ENCODE results near the gene CRTC2. TPM values are rescaled to one million over a fixed set of nuclear protein-coding genes. Genes with fewer than 3 reads are reported as not detected.

CRTC2 gene

DNA sequence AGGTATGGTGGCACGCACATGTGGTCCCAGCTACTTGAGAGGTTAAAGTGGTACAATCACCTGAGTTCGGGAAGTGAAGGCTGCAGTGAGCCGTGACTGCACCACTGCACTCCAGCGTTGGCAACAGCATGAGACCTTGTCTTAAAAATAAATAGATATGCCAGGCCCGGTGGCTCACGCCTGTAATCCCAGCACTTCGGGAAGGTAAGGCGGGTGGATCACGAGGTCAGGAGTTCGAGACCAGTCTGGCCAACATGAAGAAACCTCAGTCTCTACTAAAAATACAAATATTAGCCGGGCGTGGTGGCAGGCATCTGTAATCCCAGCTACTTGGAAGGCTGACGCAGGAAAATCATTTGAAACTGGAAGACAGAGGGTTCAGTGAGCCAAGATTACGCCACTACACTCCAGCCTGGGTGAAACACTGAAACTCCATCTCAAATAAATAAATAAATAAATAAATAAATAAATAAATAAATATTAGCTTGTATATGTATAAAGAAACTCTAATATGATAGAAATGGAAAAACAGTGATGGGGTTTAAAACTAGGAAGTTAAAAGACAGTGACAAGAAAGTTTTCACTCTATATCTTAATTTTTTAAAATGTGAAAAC is 54.5 kb downstream of the CRTC2 start:
- Histone ChIP-seq H3K4me3 (replicated peaks; ENCODE audit: insufficient read depth, low read length) (no peak overlapping the region), H3K27ac (replicated peaks) (no peak overlapping the region), H3K27me3 (ENCODE audit: insufficient read depth, poor library complexity, severe bottlenecking) (no peaks in the 10 kb centered on the region)
- TF ChIP-seq, protein P1, sequence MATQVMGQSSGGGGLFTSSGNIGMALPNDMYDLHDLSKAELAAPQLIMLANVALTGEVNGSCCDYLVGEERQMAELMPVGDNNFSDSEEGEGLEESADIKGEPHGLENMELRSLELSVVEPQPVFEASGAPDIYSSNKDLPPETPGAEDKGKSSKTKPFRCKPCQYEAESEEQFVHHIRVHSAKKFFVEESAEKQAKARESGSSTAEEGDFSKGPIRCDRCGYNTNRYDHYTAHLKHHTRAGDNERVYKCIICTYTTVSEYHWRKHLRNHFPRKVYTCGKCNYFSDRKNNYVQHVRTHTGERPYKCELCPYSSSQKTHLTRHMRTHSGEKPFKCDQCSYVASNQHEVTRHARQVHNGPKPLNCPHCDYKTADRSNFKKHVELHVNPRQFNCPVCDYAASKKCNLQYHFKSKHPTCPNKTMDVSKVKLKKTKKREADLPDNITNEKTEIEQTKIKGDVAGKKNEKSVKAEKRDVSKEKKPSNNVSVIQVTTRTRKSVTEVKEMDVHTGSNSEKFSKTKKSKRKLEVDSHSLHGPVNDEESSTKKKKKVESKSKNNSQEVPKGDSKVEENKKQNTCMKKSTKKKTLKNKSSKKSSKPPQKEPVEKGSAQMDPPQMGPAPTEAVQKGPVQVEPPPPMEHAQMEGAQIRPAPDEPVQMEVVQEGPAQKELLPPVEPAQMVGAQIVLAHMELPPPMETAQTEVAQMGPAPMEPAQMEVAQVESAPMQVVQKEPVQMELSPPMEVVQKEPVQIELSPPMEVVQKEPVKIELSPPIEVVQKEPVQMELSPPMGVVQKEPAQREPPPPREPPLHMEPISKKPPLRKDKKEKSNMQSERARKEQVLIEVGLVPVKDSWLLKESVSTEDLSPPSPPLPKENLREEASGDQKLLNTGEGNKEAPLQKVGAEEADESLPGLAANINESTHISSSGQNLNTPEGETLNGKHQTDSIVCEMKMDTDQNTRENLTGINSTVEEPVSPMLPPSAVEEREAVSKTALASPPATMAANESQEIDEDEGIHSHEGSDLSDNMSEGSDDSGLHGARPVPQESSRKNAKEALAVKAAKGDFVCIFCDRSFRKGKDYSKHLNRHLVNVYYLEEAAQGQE (IDR thresholded peaks at IDR 0.05; ENCODE audit: insufficient replicate concordance, low read depth) = no peak
- TF ChIP-seq SPI1 (IDR thresholded peaks at IDR 0.05; ENCODE audit: borderline replicate concordance, low read depth) = no peak
- TF ChIP-seq, protein P2, sequence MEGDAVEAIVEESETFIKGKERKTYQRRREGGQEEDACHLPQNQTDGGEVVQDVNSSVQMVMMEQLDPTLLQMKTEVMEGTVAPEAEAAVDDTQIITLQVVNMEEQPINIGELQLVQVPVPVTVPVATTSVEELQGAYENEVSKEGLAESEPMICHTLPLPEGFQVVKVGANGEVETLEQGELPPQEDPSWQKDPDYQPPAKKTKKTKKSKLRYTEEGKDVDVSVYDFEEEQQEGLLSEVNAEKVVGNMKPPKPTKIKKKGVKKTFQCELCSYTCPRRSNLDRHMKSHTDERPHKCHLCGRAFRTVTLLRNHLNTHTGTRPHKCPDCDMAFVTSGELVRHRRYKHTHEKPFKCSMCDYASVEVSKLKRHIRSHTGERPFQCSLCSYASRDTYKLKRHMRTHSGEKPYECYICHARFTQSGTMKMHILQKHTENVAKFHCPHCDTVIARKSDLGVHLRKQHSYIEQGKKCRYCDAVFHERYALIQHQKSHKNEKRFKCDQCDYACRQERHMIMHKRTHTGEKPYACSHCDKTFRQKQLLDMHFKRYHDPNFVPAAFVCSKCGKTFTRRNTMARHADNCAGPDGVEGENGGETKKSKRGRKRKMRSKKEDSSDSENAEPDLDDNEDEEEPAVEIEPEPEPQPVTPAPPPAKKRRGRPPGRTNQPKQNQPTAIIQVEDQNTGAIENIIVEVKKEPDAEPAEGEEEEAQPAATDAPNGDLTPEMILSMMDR (IDR thresholded peaks at IDR 0.05; ENCODE audit: insufficient read depth, low read length) = no peak
- no peak for TF ChIP-seq POLR2AphosphoS5 (IDR thresholded peaks at IDR 0.05; ENCODE audit: low read depth)
- no peak for TF ChIP-seq GABPA (IDR thresholded peaks at IDR 0.05; ENCODE audit: low read depth)
- no peak for DNase-seq (ENCODE audit: low read depth in 1 of 2, low spot score in 1 of 2)

DNA sequence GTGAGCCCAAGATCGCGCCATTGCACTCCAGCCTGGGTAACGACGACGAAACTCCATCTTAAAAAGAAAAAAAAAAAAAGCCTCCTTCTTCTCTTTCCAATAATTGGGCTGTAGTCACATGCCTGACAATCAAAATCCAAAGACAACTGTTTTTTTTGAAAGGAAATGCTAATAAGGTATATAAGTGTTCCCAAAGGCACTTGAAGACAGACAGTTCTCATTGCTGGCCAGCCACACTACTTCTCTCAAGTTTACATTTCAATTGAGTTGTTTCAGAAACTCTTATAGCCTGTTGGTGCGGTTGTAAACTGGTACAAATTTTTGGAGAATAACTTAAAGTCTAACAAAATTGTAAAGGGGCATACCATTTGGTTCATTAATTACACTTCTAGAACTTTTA is 58.9 kb downstream of the CRTC2 start:
- TF ChIP-seq, protein P1 (IDR thresholded peaks at IDR 0.05; ENCODE audit: insufficient replicate concordance, low read depth) = no peak
- H3K27me3 ChIP-seq (ENCODE audit: insufficient read depth, poor library complexity, severe bottlenecking) = no peaks in the 10 kb centered on the region
- H3K4me3 ChIP-seq (replicated peaks; ENCODE audit: insufficient read depth, low read length) = no peak overlapping the region
- H3K27ac ChIP-seq (replicated peaks) = no peak overlapping the region
- DNase-seq (ENCODE audit: low read depth in 1 of 2, low spot score in 1 of 2) = no peak

Small RNA genes lying within 50 kb of the gene (microRNA-seq; reads per million reads assigned to microRNA genes)
- not detected for gene MIR6737
